H9 (cell line): ENCODE measurements around the gene ARRB1. TPM values are rescaled to one million over a fixed set of nuclear protein-coding genes. Genes with fewer than 3 reads are reported as not detected.

Experiments used
- DNase-seq: peaks from one replicate; pipeline ENCODE4 v3.0.0-alpha.2; 2017
- H2AFZ ChIP-seq: one replicate; pipeline ENCODE4 v1.6.1; 2013; ENCODE audit warnings: mild to moderate bottlenecking, low read length, control low read depth, moderate library complexity
- H2AK5ac ChIP-seq: 2 replicates; pipeline ENCODE4 v1.6.1; 2013; ENCODE audit warnings: low read length, control low read depth, mixed read lengths; ENCODE audit not compliant: insufficient read length
- H2BK120ac ChIP-seq: one replicate; pipeline ENCODE4 v1.6.1; 2013; ENCODE audit warnings: low read depth, mild to moderate bottlenecking, low read length, control low read depth, inconsistent platforms; ENCODE audit not compliant: poor library complexity, severe bottlenecking
- H2BK12ac ChIP-seq: 2 replicates; pipeline ENCODE4 v1.6.1; 2013; ENCODE audit warnings: low read length, control low read depth, mixed read lengths, low read depth; ENCODE audit not compliant: insufficient read length
- H2BK15ac ChIP-seq: 2 replicates; pipeline ENCODE4 v1.6.1; 2013; ENCODE audit warnings: low read depth, low read length, control low read depth
- H2BK20ac ChIP-seq: one replicate; pipeline ENCODE4 v1.6.1; 2013; ENCODE audit warnings: low read depth, mild to moderate bottlenecking, low read length, control low read depth, inconsistent platforms; ENCODE audit not compliant: poor library complexity, severe bottlenecking
- H2BK5ac ChIP-seq: 2 replicates; pipeline ENCODE4 v1.6.1; 2013; ENCODE audit warnings: low read length, control low read depth, mixed read lengths; ENCODE audit not compliant: insufficient read length
- H3K14ac ChIP-seq: 2 replicates; pipeline ENCODE4 v1.6.1; 2013; ENCODE audit warnings: low read length, control low read depth; ENCODE audit not compliant: insufficient read depth
- H3K18ac ChIP-seq: 2 replicates; pipeline ENCODE4 v1.6.1; 2013; ENCODE audit warnings: low read depth, mild to moderate bottlenecking, mixed read lengths, low read length, control low read depth; ENCODE audit not compliant: insufficient read length
- H3K23ac ChIP-seq: 2 replicates; pipeline ENCODE4 v1.6.1; 2013; ENCODE audit warnings: low read length, control low read depth, mixed read lengths, low read depth; ENCODE audit not compliant: insufficient read length
- H3K23me2 ChIP-seq: 2 replicates; pipeline ENCODE4 v1.6.1; 2013; ENCODE audit warnings: low read depth, mild to moderate bottlenecking, mixed read lengths, low read length, control low read depth; ENCODE audit not compliant: insufficient read length, poor library complexity, severe bottlenecking
- H3K27ac ChIP-seq: 2 replicates; pipeline ENCODE4 v1.5.1; 2013; ENCODE audit warnings: low read length, control low read depth, mixed read lengths, low read depth; ENCODE audit not compliant: insufficient read length
- H3K27me3 ChIP-seq: 2 replicates; pipeline ENCODE4 v1.6.1; 2013; ENCODE audit warnings: low read length, control low read depth, inconsistent platforms; ENCODE audit not compliant: insufficient read depth
- H3K4ac ChIP-seq: 2 replicates; pipeline ENCODE4 v1.6.1; 2013; ENCODE audit warnings: low read depth, mild to moderate bottlenecking, control low read depth, inconsistent platforms, low read length, moderate library complexity
- H3K4me1 ChIP-seq: 2 replicates; pipeline ENCODE4 v1.6.1; 2013; ENCODE audit warnings: low read length, control low read depth, inconsistent platforms; ENCODE audit not compliant: insufficient read depth
- H3K4me2 ChIP-seq: 2 replicates; pipeline ENCODE4 v1.6.1; 2013; ENCODE audit warnings: low read length, control low read depth, mixed read lengths; ENCODE audit not compliant: insufficient read length, insufficient read depth
- H3K56ac ChIP-seq: 2 replicates; pipeline ENCODE4 v1.6.1; 2013; ENCODE audit warnings: low read depth, mild to moderate bottlenecking, mixed read lengths, low read length, control low read depth; ENCODE audit not compliant: insufficient read length
- H3K79me1 ChIP-seq: 2 replicates; pipeline ENCODE4 v1.6.1; 2013; ENCODE audit warnings: low read depth, mild to moderate bottlenecking, moderate library complexity, low read length, control low read depth, inconsistent platforms; ENCODE audit not compliant: insufficient read depth, poor library complexity, severe bottlenecking
- H3K79me2 ChIP-seq: 2 replicates; pipeline ENCODE4 v1.6.1; 2013; ENCODE audit warnings: low read length, control low read depth, inconsistent platforms; ENCODE audit not compliant: insufficient read depth
- H3K9ac ChIP-seq: 2 replicates; pipeline ENCODE4 v1.6.1; 2013; ENCODE audit warnings: low read length, control low read depth, mixed read lengths; ENCODE audit not compliant: insufficient read length; ENCODE audit errors: extremely low read depth
- H3K9me3 ChIP-seq: one replicate; pipeline ENCODE4 v1.6.1; 2013; ENCODE audit warnings: low read depth, low read length, inconsistent platforms; ENCODE audit not compliant: control insufficient read depth
- H3T11ph ChIP-seq: one replicate; pipeline ENCODE4 v1.6.1; 2013; ENCODE audit warnings: mild to moderate bottlenecking, low read length, control low read depth, inconsistent platforms
- H4K20me1 ChIP-seq: one replicate; pipeline ENCODE4 v1.6.1; 2013; ENCODE audit not compliant: control insufficient read depth, insufficient read length, insufficient read depth
- H4K5ac ChIP-seq: 2 replicates; pipeline ENCODE4 v1.6.1; 2013; ENCODE audit warnings: low read depth, mild to moderate bottlenecking, mixed read lengths, low read length, control low read depth; ENCODE audit not compliant: insufficient read length
- H4K8ac ChIP-seq: replicated peaks from 2 replicates; pipeline ENCODE4 v1.6.1; 2013; ENCODE audit warnings: low read length, control low read depth, mixed read lengths, low read depth; ENCODE audit not compliant: insufficient read length
- H4K91ac ChIP-seq: 2 replicates; pipeline ENCODE4 v1.6.1; 2013; ENCODE audit warnings: low read depth, mild to moderate bottlenecking, moderate library complexity, mixed read lengths, low read length, control low read depth; ENCODE audit not compliant: insufficient read length
- H3K27ac Mint-ChIP-seq, 3 experiments: 2 replicates in 2 of 3; 3 replicates in 1 of 3; pipeline ENCODE4 v1.8.0; 2020 to 2021; ENCODE audit warnings: mixed read lengths in 3 of 3, mild to moderate bottlenecking in 1 of 3, moderate library complexity in 1 of 3
- H3K27me3 Mint-ChIP-seq: 2 replicates; pipeline ENCODE4 v1.8.0; 2021; ENCODE audit warnings: low read depth, mild to moderate bottlenecking, moderate library complexity, mixed read lengths
- H3K36me3 Mint-ChIP-seq, 3 experiments: 2 replicates in 2 of 3; 3 replicates in 1 of 3; pipeline ENCODE4 v1.8.0; 2020 to 2021; ENCODE audit warnings: low read depth in 3 of 3, mixed read lengths in 3 of 3; ENCODE audit not compliant: insufficient read depth in 1 of 3
- H3K4me1 Mint-ChIP-seq, 2 experiments: 2 replicates each; pipeline ENCODE4 v1.8.0; 2020; ENCODE audit warnings: mixed read lengths in 2 of 2
- H3K4me3 Mint-ChIP-seq, 2 experiments: 2 replicates in 1 of 2; 3 replicates in 1 of 2; pipeline ENCODE4 v1.8.0; 2020 to 2021; ENCODE audit warnings: mild to moderate bottlenecking in 2 of 2, mixed read lengths in 2 of 2, moderate library complexity in 1 of 2
- H3K9me3 Mint-ChIP-seq, 2 experiments: 2 replicates in 1 of 2; 3 replicates in 1 of 2; pipeline ENCODE4 v1.8.0; 2020; ENCODE audit warnings: mild to moderate bottlenecking in 2 of 2, mixed read lengths in 2 of 2, moderate library complexity in 1 of 2
- CTCF ChIP-seq: fragments of 200-600 bp; sonication (generic); conservative IDR thresholded peaks from 3 replicates; pipeline ENCODE4 v1.8.0; 2021; ENCODE audit warnings: antibody characterized with exemption, mild to moderate bottlenecking
- WGBS: extraction: QIAGEN DNeasy Blood & Tissue Kit; methylation state at CpG from one replicate; pipeline ENCODE4 v1.1.7; 2013; ENCODE audit warnings: missing lambda C conversion rate, low lambda C conversion rate, mixed read lengths; ENCODE audit not compliant: insufficient read length; ENCODE audit errors: extremely low coverage; 5-methylcytosine and 5-hydroxymethylcytosine counted together
- total RNA-seq: library from RNA; stranded (reverse); gene quantifications from 2 replicates; pipeline ENCODE4 v1.2.1, GENCODE V29; 2021

ARRB1 gene
- total RNA-seq, 1 experiment from 2014 or later: 20.6 TPM

- Histone ChIP-seq H3K18ac (no peak overlapping the region), H3K79me1 (no peaks in the 10 kb centered on the region), H2BK5ac (no peak overlapping the region), H2BK15ac (no peak overlapping the region), H4K91ac (no peak overlapping the region), H3K23ac (no peak overlapping the region), H3K4me1 (no peaks in the 10 kb centered on the region; the same call in 1 of the 2 replicates), H4K8ac (no peak overlapping the region), H3K9ac (no peak overlapping the region), H3K9me3 (no peaks in the 10 kb centered on the region), H4K20me1 (no peaks in the 10 kb centered on the region), H3K4ac (no peak overlapping the region), H3K14ac (no peak overlapping the region), H3K79me2 (no peaks in the 10 kb centered on the region), H3K23me2 (no peaks in the 10 kb centered on the region), H3K4me2 (no peak overlapping the region), H3K27ac (no peak overlapping the region), H4K5ac (no peak overlapping the region), H3T11ph (no peak overlapping the region), H2BK20ac (no peak overlapping the region), H2AFZ (no peak overlapping the region), H3K27me3 (no peaks in the 10 kb centered on the region), H3K56ac (no peak overlapping the region), H2AK5ac (no peak overlapping the region), H2BK12ac (no peak overlapping the region), H2BK120ac (no peak overlapping the region)
- TF ChIP-seq CTCF: no peak
- Mint-ChIP-seq H3K4me3 (no peak overlapping the region), H3K27ac (no peak overlapping the region), H3K9me3 (no peaks in the 10 kb centered on the region), H3K27me3 (no peaks in the 10 kb centered on the region; the same call in 1 of the 2 replicates), H3K36me3 (no peaks in the 10 kb centered on the region), H3K4me1 (peaks cover 9 to 11% of the 10 kb centered on the region in 2 experiments)
- no CpG with 5 or more reads among the region's 3 CpGs for WGBS
- DNase-seq: no peak
These were observed 36.4 kb upstream of the ARRB1 start for GRCh38 chr11:75387736-75388294.
